Gastrocnemius medialis (tissue), 4 donors: ENCODE data around the gene PDE1C.
"Not testable (repeated sequence)": the region's sequence is repeated elsewhere in the genome, so short reads cannot be mapped to it uniquely, and the experiment has no call there.

Source experiments
- POLR2A ChIP-seq, 2 donors: fragments of 450-650 bp; IDR thresholded peaks; one replicate each; pipeline ENCODE4 v1.6.1; 2017; ENCODE audit warnings: antibody characterized with exemption in 2 of 2, mild to moderate bottlenecking in 2 of 2, moderate library complexity in 2 of 2
- TF ChIP-seq, protein P1 (sequence below), 5 experiments: fragments of 450-650 bp in 3 of 5; fragments of 200-600 bp in 2 of 5; sonication (generic) in 2 of 5; IDR thresholded peaks in 4 of 5; conservative IDR thresholded peaks in 1 of 5; 1 replicate in 4 of 5; 2 replicates in 1 of 5; pipeline ENCODE4 v1.5.1; 2016 to 2019; ENCODE audit warnings: antibody characterized with exemption in 5 of 5, mild to moderate bottlenecking in 3 of 5, moderate library complexity in 3 of 5

DNA sequence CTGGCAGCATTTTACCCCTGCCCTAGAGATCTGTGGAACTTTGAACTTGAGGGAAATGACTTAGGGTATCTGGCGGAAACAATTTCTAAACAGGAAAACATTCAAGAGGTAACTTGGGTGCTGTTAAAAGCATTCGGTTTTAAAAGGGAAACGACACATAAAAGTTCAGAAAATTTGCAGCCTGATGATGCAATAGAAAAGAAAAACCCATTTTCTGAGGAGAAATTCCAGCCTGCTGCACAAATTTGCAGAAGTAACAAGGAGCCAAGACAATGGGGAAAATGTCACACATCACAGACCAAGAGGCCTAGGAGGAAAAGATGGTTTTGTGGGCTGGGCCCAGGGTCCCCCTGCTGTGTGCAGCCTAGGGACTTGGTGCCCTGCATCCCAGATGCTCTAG lies 236.6 kb downstream of the PDE1C start:
- TF ChIP-seq, protein P1, sequence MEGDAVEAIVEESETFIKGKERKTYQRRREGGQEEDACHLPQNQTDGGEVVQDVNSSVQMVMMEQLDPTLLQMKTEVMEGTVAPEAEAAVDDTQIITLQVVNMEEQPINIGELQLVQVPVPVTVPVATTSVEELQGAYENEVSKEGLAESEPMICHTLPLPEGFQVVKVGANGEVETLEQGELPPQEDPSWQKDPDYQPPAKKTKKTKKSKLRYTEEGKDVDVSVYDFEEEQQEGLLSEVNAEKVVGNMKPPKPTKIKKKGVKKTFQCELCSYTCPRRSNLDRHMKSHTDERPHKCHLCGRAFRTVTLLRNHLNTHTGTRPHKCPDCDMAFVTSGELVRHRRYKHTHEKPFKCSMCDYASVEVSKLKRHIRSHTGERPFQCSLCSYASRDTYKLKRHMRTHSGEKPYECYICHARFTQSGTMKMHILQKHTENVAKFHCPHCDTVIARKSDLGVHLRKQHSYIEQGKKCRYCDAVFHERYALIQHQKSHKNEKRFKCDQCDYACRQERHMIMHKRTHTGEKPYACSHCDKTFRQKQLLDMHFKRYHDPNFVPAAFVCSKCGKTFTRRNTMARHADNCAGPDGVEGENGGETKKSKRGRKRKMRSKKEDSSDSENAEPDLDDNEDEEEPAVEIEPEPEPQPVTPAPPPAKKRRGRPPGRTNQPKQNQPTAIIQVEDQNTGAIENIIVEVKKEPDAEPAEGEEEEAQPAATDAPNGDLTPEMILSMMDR (IDR thresholded peaks at IDR 0.05 in 4 of 5, conservative IDR thresholded peaks at IDR 0.05 in 1 of 5): not testable (repeated sequence)
- not testable (repeated sequence) for TF ChIP-seq POLR2A (IDR thresholded peaks at IDR 0.05)
